ENCODE results near the gene TET3.

TET3 gene

GRCh38 chr2:74007711-74008110 lies 23.0 kb downstream of the TET3 start:
- no peak for DNase-seq

- DNase-seq = no peak
Observed at GRCh38 chr2:74008761-74009395, 24.2 kb downstream of the TET3 start.

- no peak for DNase-seq
Observed at GRCh38 chr2:74009577-74009976, 24.9 kb downstream of the TET3 start.

GRCh38 chr2:74010087-74010541 lies 25.4 kb downstream of the TET3 start:
- DNase-seq = no peak

GRCh38 chr2:74011246-74011645 lies 26.5 kb downstream of the TET3 start:
- no peak for DNase-seq

GRCh38 chr2:74014813-74015212 lies 30.1 kb downstream of the TET3 start:
- no peak for DNase-seq

GRCh38 chr2:74017223-74017622 lies 32.5 kb downstream of the TET3 start:
- DNase-seq = no peak

GRCh38 chr2:74019516-74019915 lies 34.8 kb downstream of the TET3 start:
- peak; percentile 40 for DNase-seq

GRCh38 chr2:74020702-74021406 lies 36.1 kb downstream of the TET3 start:
- DNase-seq = peak; percentile 79

GRCh38 chr2:74021407-74021755 lies 36.7 kb downstream of the TET3 start:
- no peak for DNase-seq

GRCh38 chr2:74024216-74024615 lies 39.5 kb downstream of the TET3 start:
- DNase-seq = no peak

- no peak for DNase-seq
Observed at GRCh38 chr2:74025971-74026612, 41.4 kb downstream of the TET3 start.

GRCh38 chr2:74026687-74027241 lies 42.1 kb downstream of the TET3 start:
- no peak for DNase-seq

GRCh38 chr2:74027496-74027895 lies 42.8 kb downstream of the TET3 start:
- no peak for DNase-seq

- DNase-seq = no peak
Observed at GRCh38 chr2:74028290-74028689, 43.6 kb downstream of the TET3 start.

- no peak for DNase-seq
Observed at GRCh38 chr2:74028741-74029140, 44.0 kb downstream of the TET3 start.

- DNase-seq = no peak
Observed at GRCh38 chr2:74029714-74030397, 45.1 kb downstream of the TET3 start.

GRCh38 chr2:74031221-74031620 lies 46.5 kb downstream of the TET3 start:
- no peak for DNase-seq

GRCh38 chr2:74031959-74032287 lies 47.2 kb downstream of the TET3 start:
- DNase-seq = no peak

- DNase-seq = no peak
Observed at GRCh38 chr2:74033375-74033774, 48.7 kb downstream of the TET3 start.

Measured in NCI-H1694 (cell line).